SK-N-MC (cell line): Measurements from ENCODE around the gene PARP8.

Source experiments
- DNase-seq: peaks from one replicate; pipeline ENCODE4 v3.0.0-alpha.2; 2011; ENCODE audit warnings: low read depth, low spot score
- H3K27ac ChIP-seq: fragments of 200-600 bp; sonication (generic); 2 replicates; pipeline ENCODE4 v1.5.1; 2016; ENCODE audit warnings: mixed run types
- H3K36me3 ChIP-seq: fragments of 200-600 bp; sonication (generic); 2 replicates; pipeline ENCODE4 v1.6.1; 2017; ENCODE audit warnings: antibody characterized with exemption, low read length, mixed read lengths; ENCODE audit not compliant: insufficient read depth
- H3K4me3 ChIP-seq: fragments of 200-600 bp; sonication (generic); 2 replicates; pipeline ENCODE4 v1.5.1; 2016
- H3K9ac ChIP-seq: fragments of 200-600 bp; sonication (generic); 2 replicates; pipeline ENCODE4 v1.8.0; 2017; ENCODE audit warnings: mixed run types, mixed read lengths; ENCODE audit not compliant: insufficient read length
- H3K9me3 ChIP-seq: fragments of 200-600 bp; sonication (generic); 2 replicates; pipeline ENCODE4 v1.6.1; 2017; ENCODE audit warnings: low read depth, mild to moderate bottlenecking, antibody characterized with exemption, low read length, moderate library complexity, mixed read lengths
- EZH2 ChIP-seq: fragments of 200-600 bp; sonication (generic); IDR thresholded peaks from one replicate; pipeline ENCODE4 v1.6.1; 2017; ENCODE audit warnings: antibody characterized with exemption
- FOXP2 ChIP-seq: optimal IDR thresholded peaks from 2 replicates; pipeline ENCODE3; 2011; ENCODE audit warnings: mild to moderate bottlenecking, moderate library complexity; ENCODE audit not compliant: insufficient read depth; ENCODE audit errors: extremely low read length, control extremely low read depth
- POLR2AphosphoS5 ChIP-seq: IDR thresholded peaks from 2 replicates; pipeline ENCODE4 v1.6.1; 2012; ENCODE audit warnings: mild to moderate bottlenecking, low read depth, low read length, borderline replicate concordance

Gene PARP8

GRCh38 chr5:50749181-50749580 lies 82.7 kb downstream of the PARP8 start:
- Histone ChIP-seq H3K36me3 (no peaks in the 10 kb centered on the region), H3K9me3 (no peaks in the 10 kb centered on the region), H3K27ac (no peak overlapping the region), H3K4me3 (no peak overlapping the region), H3K9ac (no peak overlapping the region)
- no peak for TF ChIP-seq FOXP2
- no peak for TF ChIP-seq EZH2
- no peak for TF ChIP-seq POLR2AphosphoS5
- DNase-seq, result no peak

DNA sequence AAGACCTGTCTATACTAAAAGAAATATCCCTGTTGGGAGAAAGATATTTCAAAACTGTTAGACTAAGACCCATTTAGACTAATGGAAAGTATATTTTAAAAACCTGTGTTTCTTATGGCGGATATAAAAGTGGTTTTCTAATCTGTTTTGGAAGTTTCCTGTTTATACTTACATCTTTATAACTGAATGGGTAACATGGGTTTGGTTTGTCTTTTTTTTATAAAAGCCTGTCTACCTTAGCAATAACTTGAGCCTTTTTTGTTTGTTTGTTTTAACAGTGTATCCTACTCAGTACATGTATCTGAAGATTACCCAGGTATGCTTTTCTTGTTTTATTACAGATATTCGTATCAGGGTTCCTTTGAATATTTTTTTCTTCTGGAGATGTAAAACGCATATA lies 83.4 kb downstream of the PARP8 start:
- Histone ChIP-seq H3K36me3 (no peaks in the 10 kb centered on the region), H3K9ac (no peak overlapping the region), H3K9me3 (no peaks in the 10 kb centered on the region), H3K27ac (no peak overlapping the region), H3K4me3 (no peak overlapping the region)
- TF ChIP-seq FOXP2, result no peak
- no peak for TF ChIP-seq EZH2
- no peak for TF ChIP-seq POLR2AphosphoS5
- DNase-seq, result no peak

GRCh38 chr5:50751064-50751657 lies 84.7 kb downstream of the PARP8 start:
- Histone ChIP-seq H3K9me3 (no peaks in the 10 kb centered on the region), H3K9ac (no peak overlapping the region), H3K27ac (no peak overlapping the region), H3K36me3 (no peaks in the 10 kb centered on the region), H3K4me3 (no peak overlapping the region)
- no peak for DNase-seq
- TF ChIP-seq EZH2 (no peak), FOXP2 (no peak), POLR2AphosphoS5 (no peak)

GRCh38 chr5:50752800-50753199 lies 86.4 kb downstream of the PARP8 start:
- Histone ChIP-seq H3K4me3 (no peak overlapping the region), H3K36me3 (no peaks in the 10 kb centered on the region)
- no peak for TF ChIP-seq FOXP2
- TF ChIP-seq POLR2AphosphoS5, result no peak
- no peak for TF ChIP-seq EZH2

DNA sequence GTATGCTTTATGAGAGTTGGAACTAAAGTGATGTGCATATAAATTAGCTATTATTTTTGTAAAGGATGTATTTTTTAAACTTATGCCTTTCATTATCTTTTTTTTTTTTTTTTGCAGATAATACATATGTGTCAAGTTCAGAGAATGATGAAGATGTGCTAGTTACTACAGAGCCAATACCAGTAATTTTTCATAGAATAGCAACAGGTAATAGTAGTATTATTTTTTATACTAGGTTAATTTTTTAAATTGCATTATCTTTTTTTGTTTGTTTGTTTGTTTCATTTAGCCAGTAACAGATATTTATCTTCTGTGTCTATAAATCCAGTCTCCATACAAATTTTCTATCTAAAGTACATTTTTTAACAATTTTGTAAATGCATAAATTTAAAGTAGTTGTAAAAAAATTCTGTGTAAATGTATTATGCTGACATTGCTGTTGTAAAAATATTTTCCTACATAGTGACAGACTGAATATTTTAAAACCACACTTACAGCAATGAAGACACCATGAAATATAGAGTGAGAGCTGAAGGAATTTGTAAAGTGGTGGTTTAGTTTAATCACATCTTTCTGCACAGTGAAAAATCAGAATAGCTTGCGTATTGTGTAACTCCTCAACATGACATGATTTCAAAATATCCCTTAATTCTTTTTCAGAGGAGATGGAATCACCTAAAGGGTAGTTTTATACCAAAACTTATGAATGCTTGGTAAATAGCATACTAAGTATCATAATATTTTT lies 93.3 kb downstream of the PARP8 start:
- DNase-seq, result no peak
- Histone ChIP-seq H3K27ac (peak overlapping the region; percentile 45; the same call in 1 of the 2 replicates), H3K9me3 (no peaks in the 10 kb centered on the region), H3K9ac (no peak overlapping the region), H3K36me3 (peaks cover 3% of the 10 kb centered on the region; the same call in 1 of the 2 replicates), H3K4me3 (no peak overlapping the region)
- TF ChIP-seq EZH2 (no peak), POLR2AphosphoS5 (no peak), FOXP2 (no peak)

More at GRCh38 chr5:50752800-50753199, 86.4 kb downstream of the PARP8 start:
- no peak overlapping the region for H3K9ac ChIP-seq
- no peak overlapping the region for H3K27ac ChIP-seq
- DNase-seq, result no peak
- no peaks in the 10 kb centered on the region for H3K9me3 ChIP-seq

- no peak overlapping the region for H3K9ac ChIP-seq
- H3K27ac ChIP-seq, result no peak overlapping the region
- TF ChIP-seq POLR2AphosphoS5 (no peak), FOXP2 (no peak), EZH2 (no peak)
Measured at GRCh38 chr5:50763351-50763750, 96.9 kb downstream of the PARP8 start.

DNA sequence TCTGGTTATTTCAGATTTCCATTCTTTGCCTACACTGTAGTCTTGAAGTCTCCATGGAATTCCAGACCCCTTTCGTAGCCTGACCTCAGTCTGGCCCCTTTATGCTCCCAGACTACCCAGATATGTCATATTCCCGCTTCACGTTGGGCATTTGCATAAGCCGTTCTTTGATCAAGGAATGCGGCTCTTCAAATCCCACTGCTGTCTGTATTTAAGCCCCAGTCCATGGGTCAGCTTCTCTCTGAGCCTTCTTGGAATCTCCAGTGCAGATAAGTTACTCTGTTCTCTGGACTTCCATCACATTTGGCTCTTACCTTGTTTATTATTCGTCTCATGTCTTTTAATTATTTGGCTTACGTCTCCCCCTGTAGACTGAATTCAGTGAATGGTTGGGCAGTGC lies 97.4 kb downstream of the PARP8 start:
- peaks cover 3% of the 10 kb centered on the region; the same call in 1 of the 2 replicates for H3K36me3 ChIP-seq
- DNase-seq, result no peak
- no peak overlapping the region for H3K9ac ChIP-seq
- H3K9me3 ChIP-seq, result no peaks in the 10 kb centered on the region
- no peak for TF ChIP-seq FOXP2
- no peak for TF ChIP-seq EZH2
- TF ChIP-seq POLR2AphosphoS5, result no peak
- no peak overlapping the region for H3K27ac ChIP-seq
- no peak overlapping the region for H3K4me3 ChIP-seq

More at GRCh38 chr5:50763351-50763750, 96.9 kb downstream of the PARP8 start:
- DNase-seq, result no peak
- H3K4me3 ChIP-seq, result no peak overlapping the region
- H3K9me3 ChIP-seq, result no peaks in the 10 kb centered on the region
- H3K36me3 ChIP-seq, result peaks cover 3% of the 10 kb centered on the region; the same call in 1 of the 2 replicates

DNA sequence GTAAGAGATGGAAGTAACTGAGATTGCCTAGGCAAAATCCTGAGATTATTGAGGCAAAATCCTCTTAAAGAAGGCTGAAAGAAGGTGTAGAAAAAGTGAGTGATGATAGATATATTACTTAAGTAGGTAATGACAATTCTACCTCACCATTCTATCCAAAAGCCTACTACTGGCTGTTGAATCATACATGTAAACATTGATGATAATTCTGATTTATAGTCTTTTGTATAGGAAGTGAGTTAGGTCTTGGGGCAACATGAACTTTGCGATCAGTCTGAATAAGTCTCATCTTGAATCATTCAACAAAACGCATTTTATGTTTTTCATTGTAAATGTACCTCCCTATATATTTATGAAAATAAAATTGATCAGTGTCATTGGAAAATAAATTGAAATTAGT lies 99.6 kb downstream of the PARP8 start:
- no peak for TF ChIP-seq POLR2AphosphoS5
- no peak for TF ChIP-seq EZH2
- no peak for TF ChIP-seq FOXP2
- no peak overlapping the region for H3K27ac ChIP-seq

More for the DNA sequence above, 99.6 kb downstream of the PARP8 start:
- H3K9ac ChIP-seq, result no peak overlapping the region
- no peak overlapping the region for H3K4me3 ChIP-seq
- no peaks in the 10 kb centered on the region for H3K9me3 ChIP-seq
- H3K36me3 ChIP-seq, result peaks cover 3% of the 10 kb centered on the region; the same call in 1 of the 2 replicates
- DNase-seq, result no peak
